ENCODE data around the gene RFC3. TPM values are rescaled to one million over a fixed set of nuclear protein-coding genes. Genes with fewer than 3 reads are reported as not detected.

RFC3 gene
- total RNA-seq, 2 experiments from 2014 or later: 43.2 to 44.3 TPM

DNA sequence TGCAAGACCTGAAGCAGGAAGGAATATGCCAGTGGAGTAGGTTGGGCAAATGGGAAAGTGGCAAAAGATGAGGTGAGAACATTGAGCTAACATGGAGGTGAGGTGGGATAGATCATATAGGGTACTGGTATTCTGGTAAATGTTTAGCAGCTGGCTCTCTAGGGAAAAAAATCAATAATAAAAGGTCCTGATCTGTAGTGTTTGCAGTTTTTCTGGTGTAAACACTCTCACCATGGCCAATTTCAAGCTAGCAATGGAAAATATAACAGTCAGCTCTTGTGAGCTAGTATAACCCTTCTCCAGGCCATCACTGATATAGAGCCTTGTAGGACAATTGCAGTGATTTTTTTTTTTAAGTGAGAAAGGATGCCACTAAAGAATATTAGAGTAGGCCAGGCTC lies 31.3 kb downstream of the RFC3 start:
- Mint-ChIP-seq H3K27ac (no peak overlapping the region), H3K36me3 (ENCODE audit: low read depth) (peaks cover 49% of the 10 kb centered on the region), H3K27me3 (ENCODE audit: low read depth) (no peaks in the 10 kb centered on the region), H3K9me3 (ENCODE audit: insufficient read depth) (no peaks in the 10 kb centered on the region), H3K4me1 (ENCODE audit: low read depth) (no peaks in the 10 kb centered on the region), H3K4me3 (no peak overlapping the region)
- CTCF ChIA-PET: no interaction called here
- POLR2A ChIA-PET: no interaction called here
- ATAC-seq (no peak), DNase-seq (no peak)

- H3K27ac Mint-ChIP-seq: no peak overlapping the region
- no peak overlapping the region for H3K4me3 Mint-ChIP-seq
- no peaks in the 10 kb centered on the region for H3K27me3 Mint-ChIP-seq (ENCODE audit: low read depth)
- ChIA-PET POLR2A (no interaction called here), CTCF (no interaction called here)
- peaks cover 22% of the 10 kb centered on the region for H3K36me3 Mint-ChIP-seq (ENCODE audit: low read depth)
- ATAC-seq (no peak), DNase-seq (no peak)
- no peaks in the 10 kb centered on the region for H3K9me3 Mint-ChIP-seq (ENCODE audit: insufficient read depth)
- no peaks in the 10 kb centered on the region for H3K4me1 Mint-ChIP-seq (ENCODE audit: low read depth)
Observed at GRCh38 chr13:33855371-33855895, 37.5 kb downstream of the RFC3 start.

- Mint-ChIP-seq H3K4me3 (no peak overlapping the region), H3K4me1 (ENCODE audit: low read depth) (no peaks in the 10 kb centered on the region), H3K27ac (no peak overlapping the region), H3K36me3 (ENCODE audit: low read depth) (peaks cover 10% of the 10 kb centered on the region), H3K9me3 (ENCODE audit: insufficient read depth) (no peaks in the 10 kb centered on the region), H3K27me3 (ENCODE audit: low read depth) (no peaks in the 10 kb centered on the region)
- no peak for DNase-seq
- CTCF ChIA-PET: no interaction called here
- POLR2A ChIA-PET: no interaction called here
- ATAC-seq: no peak
Observed at GRCh38 chr13:33859691-33860303, 41.8 kb downstream of the RFC3 start.

DNA sequence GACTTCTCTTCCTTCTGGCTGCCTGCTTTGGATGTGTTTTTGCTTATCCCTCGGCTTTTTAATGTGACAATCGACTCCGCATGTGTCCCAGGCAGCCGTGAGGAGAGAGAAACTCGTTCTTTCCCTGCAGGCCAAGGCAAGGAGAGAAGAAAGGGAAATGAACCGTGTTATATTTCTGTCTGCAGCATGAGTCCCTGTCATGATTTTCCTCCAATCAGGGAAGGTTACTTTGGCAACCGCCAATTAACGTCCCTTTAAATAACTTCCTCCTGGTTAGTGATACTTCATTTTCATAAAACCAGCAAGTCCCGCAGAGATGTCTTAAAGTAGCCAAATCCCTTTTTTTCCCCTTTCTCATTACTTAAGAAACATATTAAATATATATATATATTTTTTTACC lies 42.6 kb downstream of the RFC3 start:
- Mint-ChIP-seq H3K4me3 (no peak overlapping the region), H3K27ac (no peak overlapping the region), H3K36me3 (ENCODE audit: low read depth) (peaks cover 13% of the 10 kb centered on the region), H3K27me3 (ENCODE audit: low read depth) (no peaks in the 10 kb centered on the region), H3K9me3 (ENCODE audit: insufficient read depth) (no peaks in the 10 kb centered on the region), H3K4me1 (ENCODE audit: low read depth) (no peaks in the 10 kb centered on the region)
- CTCF ChIA-PET: no interaction called here
- ATAC-seq (no peak), DNase-seq (no peak)
- POLR2A ChIA-PET: no interaction called here

GRCh38 chr13:33862016-33862415 lies 44.1 kb downstream of the RFC3 start:
- DNase-seq (no peak), ATAC-seq (no peak)
- no peak overlapping the region for H3K27ac Mint-ChIP-seq
- H3K4me1 Mint-ChIP-seq (ENCODE audit: low read depth): no peaks in the 10 kb centered on the region
- no peaks in the 10 kb centered on the region for H3K27me3 Mint-ChIP-seq (ENCODE audit: low read depth)
- ChIA-PET CTCF (no interaction called here), POLR2A (no interaction called here)
- H3K9me3 Mint-ChIP-seq (ENCODE audit: insufficient read depth): no peaks in the 10 kb centered on the region
- H3K36me3 Mint-ChIP-seq (ENCODE audit: low read depth): peaks cover 10% of the 10 kb centered on the region
- no peak overlapping the region for H3K4me3 Mint-ChIP-seq

- ChIA-PET CTCF (no interaction called here), POLR2A (no interaction called here)
- DNase-seq: no peak
- Mint-ChIP-seq H3K36me3 (ENCODE audit: low read depth) (peaks cover 8% of the 10 kb centered on the region), H3K4me1 (ENCODE audit: low read depth) (no peaks in the 10 kb centered on the region), H3K9me3 (ENCODE audit: insufficient read depth) (no peaks in the 10 kb centered on the region), H3K27ac (no peak overlapping the region), H3K27me3 (ENCODE audit: low read depth) (no peaks in the 10 kb centered on the region), H3K4me3 (no peak overlapping the region)
- no peak for ATAC-seq
Observed at GRCh38 chr13:33863188-33863789, 45.3 kb downstream of the RFC3 start.

GRCh38 chr13:33865945-33866344 lies 48.0 kb downstream of the RFC3 start:
- Mint-ChIP-seq H3K27ac (no peak overlapping the region), H3K4me1 (ENCODE audit: low read depth) (no peaks in the 10 kb centered on the region), H3K27me3 (ENCODE audit: low read depth) (no peaks in the 10 kb centered on the region), H3K4me3 (no peak overlapping the region), H3K36me3 (ENCODE audit: low read depth) (peaks cover 8% of the 10 kb centered on the region), H3K9me3 (ENCODE audit: insufficient read depth) (no peaks in the 10 kb centered on the region)
- DNase-seq (no peak), ATAC-seq (no peak)
- ChIA-PET POLR2A (no interaction called here), CTCF (no interaction called here)

DNA sequence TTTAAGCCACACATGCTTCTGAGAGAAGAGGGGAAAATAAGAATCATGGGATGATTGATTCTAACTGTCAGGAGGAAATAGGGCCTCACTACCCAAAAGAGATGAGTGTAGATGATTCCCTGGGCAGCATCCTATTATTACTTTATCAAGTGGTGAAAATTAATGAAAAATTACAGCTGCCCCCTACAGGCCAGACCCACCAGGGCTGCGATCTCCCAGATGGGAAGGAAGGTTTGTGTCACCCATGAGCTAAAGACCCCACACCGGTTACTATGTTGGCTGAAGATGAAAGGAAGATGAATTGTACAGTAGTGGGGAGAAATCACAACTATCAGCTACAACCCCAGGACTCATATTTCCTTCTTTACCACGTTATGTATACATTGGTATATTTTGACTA lies 49.5 kb downstream of the RFC3 start:
- no peak for ATAC-seq
- H3K4me1 Mint-ChIP-seq (ENCODE audit: low read depth): no peaks in the 10 kb centered on the region
- CTCF ChIA-PET: no interaction called here

DNA sequence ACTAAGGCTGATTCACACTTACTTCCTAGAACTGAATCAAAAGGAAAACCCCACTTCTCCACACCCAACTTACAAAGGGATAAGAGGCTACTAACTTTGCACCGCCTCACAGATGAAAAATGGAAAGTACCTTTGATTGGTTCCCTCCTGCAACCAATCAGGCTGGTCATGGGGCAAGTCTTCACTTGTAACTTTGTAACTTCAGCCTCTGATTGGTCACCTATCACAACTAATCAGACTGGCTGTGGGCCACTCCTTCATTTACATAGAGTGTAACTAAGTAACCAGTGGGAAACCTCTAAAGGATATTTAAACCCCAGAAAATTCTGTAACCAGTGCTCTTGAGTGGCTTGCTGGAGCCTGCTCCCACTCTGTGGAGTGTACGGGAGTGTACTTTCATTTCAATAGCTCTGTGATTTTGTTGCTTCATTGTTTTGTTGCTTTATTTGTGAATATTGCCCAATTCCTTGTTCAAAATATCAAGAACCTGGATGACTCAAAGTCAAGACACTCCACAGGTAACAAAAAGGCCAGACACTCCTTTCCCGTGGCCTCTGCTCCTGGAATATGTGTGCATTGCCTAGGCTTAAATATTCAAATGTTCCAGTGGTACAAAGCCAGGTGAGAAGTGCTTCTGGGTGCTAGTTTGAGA lies 50.5 kb downstream of the RFC3 start:
- no peak overlapping the region for H3K27ac Mint-ChIP-seq
- ChIA-PET CTCF (no interaction called here), POLR2A (no interaction called here)
- DNase-seq (no peak), ATAC-seq (no peak)
- no peaks in the 10 kb centered on the region for H3K27me3 Mint-ChIP-seq (ENCODE audit: low read depth)
- peaks cover 8% of the 10 kb centered on the region for H3K36me3 Mint-ChIP-seq (ENCODE audit: low read depth)
- H3K9me3 Mint-ChIP-seq (ENCODE audit: insufficient read depth): no peaks in the 10 kb centered on the region
- no peaks in the 10 kb centered on the region for H3K4me1 Mint-ChIP-seq (ENCODE audit: low read depth)
- H3K4me3 Mint-ChIP-seq: no peak overlapping the region

More for the DNA sequence above, 49.5 kb downstream of the RFC3 start:
- H3K27me3 Mint-ChIP-seq (ENCODE audit: low read depth): no peaks in the 10 kb centered on the region
- peaks cover 8% of the 10 kb centered on the region for H3K36me3 Mint-ChIP-seq (ENCODE audit: low read depth)
- no peak overlapping the region for H3K27ac Mint-ChIP-seq
- DNase-seq: no peak
- no peaks in the 10 kb centered on the region for H3K9me3 Mint-ChIP-seq (ENCODE audit: insufficient read depth)
- POLR2A ChIA-PET: no interaction called here
- H3K4me3 Mint-ChIP-seq: no peak overlapping the region

GRCh38 chr13:33869005-33869404 lies 51.1 kb downstream of the RFC3 start:
- no peak overlapping the region for H3K4me3 Mint-ChIP-seq
- no peaks in the 10 kb centered on the region for H3K4me1 Mint-ChIP-seq (ENCODE audit: low read depth)
- H3K27ac Mint-ChIP-seq: no peak overlapping the region
- ATAC-seq (no peak), DNase-seq (no peak)
- no peaks in the 10 kb centered on the region for H3K27me3 Mint-ChIP-seq (ENCODE audit: low read depth)
- CTCF ChIA-PET: no interaction called here
- H3K9me3 Mint-ChIP-seq (ENCODE audit: insufficient read depth): no peaks in the 10 kb centered on the region
- peaks cover 8% of the 10 kb centered on the region for H3K36me3 Mint-ChIP-seq (ENCODE audit: low read depth)
- POLR2A ChIA-PET: no interaction called here

GRCh38 chr13:33870046-33870668 lies 52.2 kb downstream of the RFC3 start:
- H3K4me1 Mint-ChIP-seq (ENCODE audit: low read depth): no peaks in the 10 kb centered on the region
- H3K4me3 Mint-ChIP-seq: no peak overlapping the region
- DNase-seq (no peak), ATAC-seq (no peak)
- CTCF ChIA-PET: no interaction called here
- no peaks in the 10 kb centered on the region for H3K9me3 Mint-ChIP-seq (ENCODE audit: insufficient read depth)
- no peaks in the 10 kb centered on the region for H3K27me3 Mint-ChIP-seq (ENCODE audit: low read depth)
- H3K27ac Mint-ChIP-seq: no peak overlapping the region
- H3K36me3 Mint-ChIP-seq (ENCODE audit: low read depth): peaks cover 7% of the 10 kb centered on the region
- POLR2A ChIA-PET: no interaction called here

GRCh38 chr13:33871207-33872004 lies 53.5 kb downstream of the RFC3 start:
- ChIA-PET CTCF (no interaction called here), POLR2A (no interaction called here)
- DNase-seq: no peak

More at GRCh38 chr13:33871207-33872004, 53.5 kb downstream of the RFC3 start:
- Mint-ChIP-seq H3K36me3 (ENCODE audit: low read depth) (peaks cover 4% of the 10 kb centered on the region), H3K9me3 (ENCODE audit: insufficient read depth) (no peaks in the 10 kb centered on the region), H3K4me3 (no peak overlapping the region), H3K27me3 (ENCODE audit: low read depth) (no peaks in the 10 kb centered on the region), H3K27ac (no peak overlapping the region), H3K4me1 (ENCODE audit: low read depth) (no peaks in the 10 kb centered on the region)
- ATAC-seq: no peak

Measured in activated CD8-positive, alpha-beta T cell treated with anti-CD3 and anti-CD28 coated beads, Interleukin-2, amount 10 ng/mL, durations not matched to agents 7 days and 5 days (primary cell).